ENCODE measurements around the gene DDX4. TPM values are rescaled to one million over a fixed set of nuclear protein-coding genes. Genes with fewer than 3 reads are reported as not detected.

Gene DDX4
- total and polyA plus RNA-seq, 2 donors (not counting 1 experiment from before 2014, with no cell fraction given) = not detected

DNA sequence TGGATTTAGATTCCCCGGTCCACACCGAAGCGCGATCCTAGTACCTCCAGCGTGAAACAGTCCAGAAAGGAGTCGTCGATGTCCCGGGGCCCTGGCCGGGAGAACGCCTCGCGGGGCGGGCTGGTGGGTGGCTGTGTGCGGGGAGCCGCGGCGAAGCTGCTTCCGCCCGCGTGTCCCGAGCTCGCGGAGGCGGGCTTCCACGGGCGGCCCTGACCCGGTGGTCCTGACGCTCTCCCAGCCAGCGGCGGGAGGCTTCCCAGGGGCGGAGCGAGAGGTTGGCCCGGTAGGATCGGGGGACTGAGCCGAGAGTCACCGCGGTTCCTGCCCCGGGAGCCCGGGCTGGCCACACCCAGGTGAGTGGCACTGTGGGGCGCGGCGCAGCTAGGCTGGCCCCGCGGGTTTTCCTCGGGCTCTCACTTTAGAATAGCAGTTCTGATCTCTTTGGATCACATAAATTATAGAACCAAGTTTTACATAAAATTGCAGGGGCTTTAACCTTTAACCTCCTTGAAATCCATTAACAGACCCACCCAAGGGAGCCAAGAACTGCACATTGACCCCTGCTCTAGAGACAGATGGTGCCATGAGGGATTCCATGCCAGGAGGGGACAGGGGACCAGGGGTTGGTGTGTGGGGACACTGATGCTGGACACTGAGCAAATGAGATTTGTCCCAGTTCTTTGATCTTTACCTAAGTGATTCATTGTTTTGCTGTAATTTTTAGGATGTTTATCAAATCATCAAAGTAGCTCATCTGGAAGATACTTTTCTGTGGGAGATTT, 84.1 kb downstream of the DDX4 start:
- Mint-ChIP-seq H3K4me1 (peaks cover 3% of the 10 kb centered on the region), H3K4me3 (no peak overlapping the region), H3K27ac (no peak overlapping the region), H3K9me3 (ENCODE audit: insufficient read depth) (no peaks in the 10 kb centered on the region), H3K27me3 (peaks cover 58% of the 10 kb centered on the region)
- intact Hi-C loops (cut with micrococcal nuclease) = no loop called here
- H3K27ac ChIP-seq (ENCODE audit: low read length in 2 of 2) = no peak overlapping the region
- H3K27me3 ChIP-seq (replicated peaks in 1 of 4; ENCODE audit: control extremely low read depth in 1 of 4, control insufficient read depth in 3 of 4, insufficient read depth in 4 of 4, low read length in 3 of 4) = peaks cover 0 to 37% (median 31%) of the 10 kb centered on the region in 4 experiments
- TF ChIP-seq CTCF (IDR thresholded peaks at IDR 0.05) (no peak), EZH2 (IDR thresholded peaks at IDR 0.05; ENCODE audit: borderline replicate concordance, insufficient read depth, low read depth, low read length, poor library complexity, severe bottlenecking) (no peak)
- WGBS (ENCODE audit: insufficient coverage) = 14% methylated on average over 44 of the region's 45 CpGs
- no peaks in the 10 kb centered on the region for H3K79me2 ChIP-seq (ENCODE audit: control insufficient read depth, insufficient read depth, low read length)
- peak overlapping the region; percentile 29 for H3K4me2 ChIP-seq (replicated peaks; ENCODE audit: low read depth, low read length, poor library complexity, severe bottlenecking)
- H3K9me3 ChIP-seq (ENCODE audit: control extremely low read depth in 1 of 3, control insufficient read depth in 2 of 3, insufficient read depth in 1 of 3, low read length in 2 of 3) = no peaks in the 10 kb centered on the region
- H3K4me3 ChIP-seq (ENCODE audit: control extremely low read depth in 1 of 5, extremely low read depth in 1 of 5, insufficient read depth in 1 of 5, low read depth in 2 of 5, low read length in 4 of 5) = no peak overlapping the region
- no peaks in the 10 kb centered on the region for H3K36me3 ChIP-seq (replicated peaks in 1 of 2; ENCODE audit: control extremely low read depth in 1 of 2, control insufficient read depth in 1 of 2, extremely low read depth in 1 of 2, insufficient read depth in 2 of 2, low read length in 1 of 2)
- no peaks in the 10 kb centered on the region for H4K20me1 ChIP-seq (ENCODE audit: control insufficient read depth, insufficient read depth, low read length, poor library complexity, severe bottlenecking)
- POLR2A ChIA-PET = no interaction called here
- no peak for ATAC-seq (ENCODE audit: low read depth)
- H3K4me1 ChIP-seq (ENCODE audit: control insufficient read depth in 2 of 2, insufficient read depth in 2 of 2, low read length in 2 of 2) = peaks cover 0 to 7% of the 10 kb centered on the region in 2 donors
- no peak overlapping the region for H3K9ac ChIP-seq (ENCODE audit: low read length)
- CTCF ChIA-PET = no interaction called here
- no peak for DNase-seq
- peak overlapping the region; percentile 30 for H2AFZ ChIP-seq (ENCODE audit: insufficient read depth, low read depth, low read length, poor library complexity, severe bottlenecking)

DNA sequence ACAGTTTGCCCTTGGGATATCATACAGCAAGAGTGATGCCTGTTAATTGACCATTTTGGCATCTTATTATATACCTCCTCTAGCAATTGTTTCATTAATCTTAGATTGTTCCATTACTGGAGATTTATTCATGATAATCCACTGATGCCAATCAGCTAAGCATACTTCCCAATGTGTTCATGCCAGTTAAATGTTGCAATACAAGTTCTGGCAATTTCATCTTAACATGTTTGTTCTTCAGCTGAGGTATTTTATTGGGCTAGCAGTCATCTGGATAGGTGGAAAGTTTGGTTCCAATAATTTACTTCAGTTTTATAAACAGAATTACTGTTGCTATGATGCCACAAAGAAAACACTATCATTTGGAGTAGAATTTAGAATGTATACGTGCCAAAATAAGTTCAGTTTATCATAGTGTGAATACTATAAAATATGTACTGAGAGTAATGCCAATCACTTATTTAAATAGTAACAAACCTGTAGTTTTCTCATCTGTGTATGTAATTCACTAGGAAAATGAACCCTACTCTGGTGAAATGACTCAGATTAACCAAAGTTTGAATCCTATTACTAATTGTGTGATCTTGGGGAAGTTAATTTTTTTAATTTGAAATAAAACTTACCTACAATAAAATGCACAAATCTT, 85.4 kb downstream of the DDX4 start:
- Histone ChIP-seq H3K9me3 (ENCODE audit: control extremely low read depth in 1 of 3, control insufficient read depth in 2 of 3, insufficient read depth in 1 of 3, low read length in 2 of 3) (no peaks in the 10 kb centered on the region), H2AFZ (ENCODE audit: insufficient read depth, low read depth, low read length, poor library complexity, severe bottlenecking) (no peak overlapping the region), H3K4me3 (ENCODE audit: control extremely low read depth in 1 of 5, extremely low read depth in 1 of 5, insufficient read depth in 1 of 5, low read depth in 2 of 5, low read length in 4 of 5) (no peak overlapping the region), H3K79me2 (ENCODE audit: control insufficient read depth, insufficient read depth, low read length) (no peaks in the 10 kb centered on the region), H3K4me1 (ENCODE audit: control insufficient read depth in 2 of 2, insufficient read depth in 2 of 2, low read length in 2 of 2) (peaks cover 0 to 7% of the 10 kb centered on the region in 2 donors), H3K36me3 (replicated peaks in 1 of 2; ENCODE audit: control extremely low read depth in 1 of 2, control insufficient read depth in 1 of 2, extremely low read depth in 1 of 2, insufficient read depth in 2 of 2, low read length in 1 of 2) (no peaks in the 10 kb centered on the region), H3K27me3 (replicated peaks in 1 of 4; ENCODE audit: control extremely low read depth in 1 of 4, control insufficient read depth in 3 of 4, insufficient read depth in 4 of 4, low read length in 3 of 4) (peaks cover 0 to 37% (median 31%) of the 10 kb centered on the region in 4 experiments), H3K4me2 (replicated peaks; ENCODE audit: low read depth, low read length, poor library complexity, severe bottlenecking) (no peak overlapping the region), H3K9ac (ENCODE audit: low read length) (no peak overlapping the region), H4K20me1 (ENCODE audit: control insufficient read depth, insufficient read depth, low read length, poor library complexity, severe bottlenecking) (no peaks in the 10 kb centered on the region), H3K27ac (ENCODE audit: low read length in 2 of 2) (no peak overlapping the region)
- ChIA-PET CTCF (no interaction called here), POLR2A (no interaction called here)
- WGBS (ENCODE audit: insufficient coverage) = no CpG with 5 or more reads among the region's 1 CpG
- Mint-ChIP-seq H3K27ac (no peak overlapping the region), H3K4me1 (peaks cover 3% of the 10 kb centered on the region), H3K9me3 (ENCODE audit: insufficient read depth) (no peaks in the 10 kb centered on the region), H3K4me3 (no peak overlapping the region), H3K27me3 (peaks cover 62% of the 10 kb centered on the region)
- DNase-seq (no peak), ATAC-seq (ENCODE audit: low read depth) (no peak)
- intact Hi-C loops (cut with micrococcal nuclease) = no loop called here
- TF ChIP-seq EZH2 (IDR thresholded peaks at IDR 0.05; ENCODE audit: borderline replicate concordance, insufficient read depth, low read depth, low read length, poor library complexity, severe bottlenecking) (no peak), CTCF (IDR thresholded peaks at IDR 0.05) (no peak)

Measured in B cell (primary cell).